Stimulated activated CD4-positive, alpha-beta T cell treated with anti-CD3 and anti-CD28 coated beads, TNF-alpha, amount 100 ng/mL, for 48 hours (primary cell): ENCODE results near the gene DNAH8.

ENCODE experiments used
- DNase-seq, 3 donors: peaks; one replicate each; pipeline ENCODE4 v3.0.0-alpha.2; 2020; ENCODE audit warnings: low read depth in 3 of 3

Gene DNAH8

DNA sequence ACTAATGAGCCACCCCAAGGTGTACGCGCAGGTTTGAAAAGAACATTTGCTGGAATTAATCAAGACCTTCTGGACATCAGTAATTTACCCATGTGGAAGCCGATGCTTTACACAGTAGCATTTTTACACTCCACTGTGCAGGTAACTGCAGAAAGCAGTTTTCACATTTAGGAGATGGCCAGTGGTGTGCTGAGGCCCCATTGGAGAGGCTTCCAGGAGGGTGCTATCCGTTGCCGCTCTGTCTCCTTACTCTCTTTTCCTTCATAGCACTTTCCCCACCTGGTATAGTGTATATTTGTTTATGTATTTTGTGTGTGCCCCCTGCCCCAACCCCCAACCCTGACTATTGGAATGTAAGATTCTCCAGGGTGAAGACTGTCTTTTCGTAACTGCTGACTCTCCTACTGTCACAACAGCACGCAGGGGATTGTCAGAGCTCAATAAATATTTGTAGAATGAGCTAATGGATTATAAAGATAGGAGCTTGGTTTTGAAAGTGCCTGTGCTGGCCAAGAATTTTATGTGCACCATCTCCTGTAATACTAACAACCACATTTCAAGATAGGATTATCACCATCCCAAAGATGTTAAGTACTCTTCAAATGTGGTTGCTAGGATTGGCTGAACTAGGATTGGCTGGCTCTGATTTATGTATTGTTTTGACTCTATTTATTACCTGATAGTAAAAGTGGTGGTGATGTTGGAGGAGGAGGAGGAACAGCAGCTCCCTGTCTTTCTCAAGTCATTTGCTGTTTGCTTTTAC lies 259.5 kb downstream of the DNAH8 start:
- DNase-seq, result no peak

- no peak for DNase-seq
These were observed 260.5 kb downstream of the DNAH8 start for GRCh38 chr6:38975621-38976049.

GRCh38 chr6:38976051-38976450 lies 260.9 kb downstream of the DNAH8 start:
- no peak for DNase-seq

DNA sequence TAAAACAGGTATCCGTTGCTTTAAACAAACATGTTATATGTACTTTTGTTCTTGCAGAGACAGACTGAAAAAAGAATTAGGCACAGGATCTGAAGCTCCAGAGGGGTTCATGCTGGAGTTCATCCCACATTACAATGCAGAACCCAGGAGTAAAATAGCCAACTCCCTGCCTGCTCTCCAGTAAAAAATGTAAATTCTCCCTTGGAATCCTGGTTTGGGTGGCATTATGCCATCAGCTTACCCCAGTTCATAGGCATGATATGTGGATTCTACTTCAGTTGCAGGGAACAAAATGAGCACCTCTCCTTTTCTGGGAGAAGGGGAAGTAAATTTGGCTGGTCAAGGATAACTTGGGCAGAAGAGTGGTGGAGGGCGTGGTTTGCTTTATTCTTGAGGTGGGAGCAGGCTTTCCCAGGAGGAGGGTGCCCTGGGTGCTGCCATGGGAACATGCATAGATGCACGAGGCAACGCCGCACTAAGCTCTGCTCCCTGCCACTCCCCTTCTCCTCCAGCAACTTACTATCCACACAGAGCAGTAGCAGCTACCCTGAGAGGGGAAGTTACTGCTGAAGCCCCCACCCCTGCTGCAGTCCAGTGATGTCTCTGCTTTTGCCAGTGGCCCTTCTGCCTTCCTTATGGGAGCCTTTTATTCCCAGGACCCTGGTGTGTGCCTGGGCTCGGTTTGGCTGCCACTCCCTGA lies 261.8 kb downstream of the DNAH8 start:
- DNase-seq, result no peak

GRCh38 chr6:38978139-38978704 lies 263.1 kb downstream of the DNAH8 start:
- DNase-seq, result no peak

DNA sequence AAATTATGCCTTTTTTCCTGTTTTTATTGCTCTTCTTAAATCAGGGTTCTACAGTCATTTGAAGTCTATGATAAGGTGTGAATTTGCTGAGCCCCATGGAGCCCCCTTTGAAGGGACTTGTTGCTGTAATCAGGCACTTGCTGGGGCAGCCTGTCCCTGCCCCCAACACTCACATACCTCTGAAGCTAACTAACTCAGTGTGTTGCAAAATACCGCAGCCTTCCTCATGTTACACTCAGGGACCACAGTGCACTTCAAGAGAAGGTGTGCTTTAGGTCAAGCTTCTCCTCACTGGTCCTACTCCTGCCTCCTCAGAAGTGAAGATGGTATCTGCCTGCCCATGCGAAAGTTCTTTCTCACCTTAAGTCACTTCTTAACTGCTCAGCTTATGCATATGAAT lies 267.4 kb downstream of the DNAH8 start:
- no peak for DNase-seq

GRCh38 chr6:38984723-38985122 lies 269.6 kb downstream of the DNAH8 start:
- no peak for DNase-seq

DNA sequence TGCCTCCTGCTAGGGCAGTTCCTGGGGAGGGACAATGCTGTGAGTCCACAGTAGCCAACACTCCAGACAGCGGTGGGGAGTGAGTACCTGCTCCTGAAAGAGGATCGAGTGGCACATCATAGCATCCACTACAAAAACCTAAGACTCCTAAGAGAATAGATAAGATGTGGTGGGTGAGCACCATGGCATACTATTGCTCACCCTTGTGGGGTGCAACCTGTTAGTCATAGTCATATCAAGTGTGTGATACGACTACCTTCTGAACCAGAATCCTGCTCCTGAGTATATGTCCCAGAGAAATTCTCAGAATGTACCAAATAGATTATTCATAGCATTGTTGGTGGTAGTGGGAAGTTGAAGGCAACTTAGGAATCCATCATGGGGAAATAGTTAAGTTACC lies 270.7 kb downstream of the DNAH8 start:
- DNase-seq, result no peak

- DNase-seq, result no peak
These were observed 272.4 kb downstream of the DNAH8 start for GRCh38 chr6:38987503-38987902.

- DNase-seq, result no peak
These were observed 273.8 kb downstream of the DNAH8 start for GRCh38 chr6:38988736-38989449.

GRCh38 chr6:38990475-38990874 lies 275.4 kb downstream of the DNAH8 start:
- no peak for DNase-seq

DNA sequence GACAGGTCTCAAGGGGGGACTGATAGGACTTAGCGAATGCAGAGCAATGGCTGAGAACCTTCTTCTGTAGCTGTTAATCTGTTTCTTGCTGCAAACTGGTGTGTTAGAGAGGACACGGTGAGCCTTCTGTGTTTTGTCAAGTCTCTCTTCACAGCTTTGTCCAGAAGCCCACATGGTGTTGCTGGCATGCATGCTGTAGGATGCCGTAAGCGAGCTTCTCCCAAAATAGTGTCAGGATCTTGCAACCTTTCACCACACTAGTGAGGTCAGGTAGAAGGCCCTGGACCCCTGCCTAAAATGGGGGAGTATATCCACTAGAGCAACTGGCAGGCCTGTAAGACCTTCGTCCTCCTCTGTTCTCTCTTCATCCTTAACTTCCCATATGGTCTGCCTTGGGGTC lies 281.6 kb downstream of the DNAH8 start:
- DNase-seq, result no peak

- peak; percentile 14 to 26 (median 16) for DNase-seq
These were observed 282.1 kb downstream of the DNAH8 start for GRCh38 chr6:38997128-38997761.

- peak in 1 of 3 donors; percentile 15 for DNase-seq
These were observed 288.0 kb downstream of the DNAH8 start for GRCh38 chr6:39003072-39003471.

GRCh38 chr6:39003492-39003891 lies 288.4 kb downstream of the DNAH8 start:
- DNase-seq, result no peak

- no peak for DNase-seq
These were observed 289.7 kb downstream of the DNAH8 start for GRCh38 chr6:39004801-39005200.

DNA sequence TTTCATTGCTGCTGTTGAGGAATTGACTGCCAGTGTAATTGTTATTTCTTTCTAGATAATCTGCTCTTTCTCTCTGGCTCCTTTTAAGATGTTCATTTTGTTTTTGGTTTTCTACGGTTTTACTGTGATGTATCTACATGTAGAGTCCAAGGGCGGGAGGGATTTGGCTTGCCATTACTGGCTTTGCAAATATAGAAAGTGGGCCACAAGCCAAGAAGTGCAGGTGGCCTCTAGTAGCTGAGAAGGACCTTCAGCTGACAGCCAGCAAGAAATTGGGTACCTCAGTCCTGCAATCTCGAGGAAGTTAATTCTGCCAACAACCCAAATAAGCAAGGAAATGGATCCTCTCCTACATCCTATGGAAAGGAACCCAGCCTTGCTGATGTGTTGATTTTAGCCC lies 290.7 kb downstream of the DNAH8 start:
- no peak for DNase-seq

DNA sequence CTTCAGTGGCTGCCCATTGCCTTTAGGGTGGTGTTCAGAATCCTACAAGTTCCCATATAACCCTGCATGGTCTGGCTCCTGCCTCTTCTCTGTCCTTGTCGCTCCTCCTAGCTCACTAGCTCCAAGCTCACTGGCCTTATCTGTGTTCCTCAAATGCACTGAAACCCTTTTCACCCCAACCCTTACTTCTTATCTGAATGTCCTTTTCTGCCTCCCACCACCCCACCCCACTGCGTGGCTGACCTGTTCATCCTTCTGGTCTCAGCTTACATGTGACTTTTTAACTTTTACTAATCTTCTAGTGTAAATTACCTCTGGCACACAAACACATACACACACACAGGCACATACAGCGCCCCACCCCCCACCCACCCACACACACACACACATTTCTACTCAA lies 292.5 kb downstream of the DNAH8 start:
- DNase-seq, result no peak

GRCh38 chr6:39008737-39009136 lies 293.6 kb downstream of the DNAH8 start:
- no peak for DNase-seq

DNA sequence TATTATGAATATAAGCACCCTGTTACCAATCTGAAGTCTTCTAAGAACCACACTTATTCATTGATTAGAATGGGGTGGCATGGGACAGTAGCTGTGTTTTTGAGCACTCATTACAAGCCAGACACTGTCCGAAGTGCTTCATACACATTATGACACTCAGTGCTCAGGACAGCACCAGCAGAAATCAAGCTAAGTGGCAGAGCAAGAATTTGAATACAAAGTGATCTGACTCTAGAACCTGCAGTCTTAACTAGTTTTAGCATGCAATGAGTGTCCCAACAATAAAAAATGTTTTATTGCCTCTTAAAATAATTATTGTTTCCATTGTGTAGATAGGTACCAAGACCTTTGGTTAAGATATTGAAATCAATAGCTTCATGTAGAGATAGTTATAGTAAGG lies 294.4 kb downstream of the DNAH8 start:
- no peak for DNase-seq

DNA sequence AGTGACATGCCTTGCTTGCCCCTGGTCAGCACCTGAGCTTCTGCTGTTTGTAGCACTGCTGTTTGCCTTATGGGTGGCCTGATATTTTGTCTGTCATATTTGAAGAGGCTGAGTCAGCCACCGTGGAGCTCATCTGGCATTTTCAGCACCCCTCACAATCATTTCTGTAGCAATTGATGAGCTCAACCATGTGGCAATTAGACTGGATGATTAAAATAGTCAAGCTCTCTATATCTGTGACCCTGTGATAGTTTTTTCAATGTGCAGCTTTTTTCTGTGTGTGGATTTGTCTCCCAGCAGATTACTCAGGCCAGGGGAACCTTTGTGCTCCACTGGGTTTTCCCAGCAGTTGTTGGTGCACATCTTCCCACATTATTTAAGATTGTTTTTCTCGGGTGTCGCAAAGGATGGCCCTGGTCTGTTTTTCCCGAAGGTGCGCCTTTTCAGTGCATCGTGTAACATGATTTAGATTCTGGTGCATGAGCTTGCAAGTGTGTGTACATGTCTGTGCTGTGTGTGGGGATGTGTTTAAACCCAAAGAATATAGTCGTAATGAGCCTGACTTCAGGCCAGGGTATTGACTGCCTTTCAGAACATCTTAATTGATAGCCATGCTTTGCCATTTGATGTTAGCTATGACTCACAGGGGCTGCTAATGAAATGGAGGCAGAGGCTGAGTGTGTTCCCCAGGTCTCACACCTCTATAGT lies 301.9 kb downstream of the DNAH8 start:
- DNase-seq, result no peak
